Upper lobe of left lung (tissue), 6 donors: ENCODE results near the gene ENDOD1. TPM values are rescaled to one million over a fixed set of nuclear protein-coding genes. Genes with fewer than 3 reads are reported as not detected.

Source experiments
- ATAC-seq, 2 donors: fragments of 200-7000 bp; cut with Tn5 transposase; one replicate each; pipeline ENCODE4 v1.9.1; 2022; ENCODE audit warnings: mild to moderate bottlenecking in 2 of 2, moderate library complexity in 2 of 2; ENCODE audit not compliant: low FRiP score in 2 of 2
- DNase-seq, 2 donors: peaks; one replicate each; pipeline ENCODE4 v3.0.0-alpha.2; 2019 to 2020
- H3K27ac ChIP-seq, 4 donors: fragments of 200-600 bp; sonication (generic); one replicate each; pipeline ENCODE4 v1.5.1; 2016 to 2019
- H3K27me3 ChIP-seq, 4 donors: fragments of 200-600 bp; sonication (generic); one replicate each; pipeline ENCODE4 v1.5.1; 2017 to 2019
- H3K36me3 ChIP-seq, 4 donors: fragments of 200-600 bp; sonication (generic); one replicate each; pipeline ENCODE4 v1.5.1; 2016 to 2019
- H3K4me1 ChIP-seq, 4 donors: fragments of 200-600 bp; sonication (generic); one replicate each; pipeline ENCODE4 v1.5.1; 2018 to 2019
- H3K4me3 ChIP-seq, 4 donors: fragments of 200-600 bp; sonication (generic); one replicate each; pipeline ENCODE4 v1.5.1; 2017 to 2019; ENCODE audit warnings: mild to moderate bottlenecking in 2 of 4, moderate library complexity in 1 of 4
- H3K9me3 ChIP-seq, 4 donors: fragments of 200-600 bp; sonication (generic); one replicate each; pipeline ENCODE4 v1.5.1; 2018 to 2019
- CTCF ChIP-seq, 6 experiments: fragments of 450-650 bp in 4 of 6; fragments of 200-600 bp in 2 of 6; sonication (generic) in 2 of 6; IDR thresholded peaks; one replicate each; pipeline ENCODE4 v1.5.1; 2016 to 2019; ENCODE audit warnings: antibody characterized with exemption in 6 of 6
- EP300 ChIP-seq, 4 donors: sonication (generic); formaldehyde crosslinking; IDR thresholded peaks; one replicate each; pipeline ENCODE4 v1.5.1; 2017; ENCODE audit warnings: antibody characterized with exemption in 4 of 4, control low read depth in 2 of 4
- POLR2A ChIP-seq, 4 donors: fragments of 450-650 bp; IDR thresholded peaks; one replicate each; pipeline ENCODE4 v1.5.1; 2016 to 2017; ENCODE audit warnings: antibody characterized with exemption in 4 of 4, mild to moderate bottlenecking in 2 of 4
- POLR2AphosphoS5 ChIP-seq, 2 donors: sonication (generic); formaldehyde crosslinking; IDR thresholded peaks; one replicate each; pipeline ENCODE4 v1.5.1; 2017; ENCODE audit warnings: antibody characterized with exemption in 2 of 2
- WGBS, 2 donors: methylation state at CpG; one replicate each; pipeline ENCODE4 v1.1.5; 2017 to 2018; 5-methylcytosine and 5-hydroxymethylcytosine counted together
- total RNA-seq, 6 donors: library from RNA; depleted of rRNA in 4 of 6; stranded (reverse); fragments of >200 nt in 4 of 6; gene quantifications; one replicate each; pipeline versions ENCODE4 v1.1.0 to v1.2.1, GENCODE V29; 2016 to 2021
- donor health status: DM: no; HTN: no; CAD: no; lungs with moderate emphysema.
- donor health status: DM: no; HTN: yes; CAD: no; lungs with severe emphysema.

Gene ENDOD1
- total RNA-seq, 6 donors from 2014 or later: 15.7 to 37.3 (median 27.1) TPM

- Histone ChIP-seq H3K36me3 (no peaks in the 10 kb centered on the region), H3K27ac (no peak overlapping the region), H3K27me3 (no peaks in the 10 kb centered on the region), H3K4me1 (peaks cover 3 to 10% (median 5%) of the 10 kb centered on the region in 4 donors), H3K4me3 (no peak overlapping the region), H3K9me3 (no peaks in the 10 kb centered on the region)
- 94 to 100% methylated on average over 2 of the region's 2 CpGs for WGBS, 2 donors
- no peak for DNase-seq
- TF ChIP-seq POLR2A (IDR thresholded peaks at IDR 0.05): no peak
- TF ChIP-seq POLR2AphosphoS5 (IDR thresholded peaks at IDR 0.05): no peak
- TF ChIP-seq CTCF (IDR thresholded peaks at IDR 0.05): no peak
- no peak for TF ChIP-seq EP300 (IDR thresholded peaks at IDR 0.05)
- ATAC-seq: no peak
Measured at GRCh38 chr11:95102733-95103132, 13.1 kb downstream of the ENDOD1 start.

GRCh38 chr11:95103701-95104100 is 14.1 kb downstream of the ENDOD1 start:
- Histone ChIP-seq H3K27ac (no peak overlapping the region), H3K36me3 (no peaks in the 10 kb centered on the region), H3K4me1 (peaks cover 6 to 12% (median 9%) of the 10 kb centered on the region in 4 donors), H3K9me3 (no peaks in the 10 kb centered on the region), H3K4me3 (no peak overlapping the region), H3K27me3 (no peaks in the 10 kb centered on the region)
- DNase-seq (no peak), ATAC-seq (no peak)
- whole genome bisulfite sequencing, 2 donors: 89 to 95% methylated on average over 5 of the region's 5 CpGs
- TF ChIP-seq CTCF (IDR thresholded peaks at IDR 0.05): no peak
- TF ChIP-seq POLR2AphosphoS5 (IDR thresholded peaks at IDR 0.05): no peak
- no peak for TF ChIP-seq POLR2A (IDR thresholded peaks at IDR 0.05)
- no peak for TF ChIP-seq EP300 (IDR thresholded peaks at IDR 0.05)

GRCh38 chr11:95104121-95104830 is 14.6 kb downstream of the ENDOD1 start:
- no peak overlapping the region for H3K27ac ChIP-seq
- no peak for TF ChIP-seq POLR2AphosphoS5 (IDR thresholded peaks at IDR 0.05)
- TF ChIP-seq CTCF (IDR thresholded peaks at IDR 0.05): no peak
- no peak for TF ChIP-seq POLR2A (IDR thresholded peaks at IDR 0.05)
- no peak for TF ChIP-seq EP300 (IDR thresholded peaks at IDR 0.05)
- peaks cover 7 to 13% (median 9%) of the 10 kb centered on the region in 4 donors for H3K4me1 ChIP-seq
- no peaks in the 10 kb centered on the region for H3K9me3 ChIP-seq
- ATAC-seq (no peak), DNase-seq (no peak)
- H3K36me3 ChIP-seq: peaks cover 0 to under 1% (median 0%) of the 10 kb centered on the region in 4 donors
- H3K4me3 ChIP-seq: no peak overlapping the region
- 83 to 94% methylated on average over 6 of the region's 6 CpGs for WGBS, 2 donors
- no peaks in the 10 kb centered on the region for H3K27me3 ChIP-seq

GRCh38 chr11:95104856-95105255 is 15.2 kb downstream of the ENDOD1 start:
- H3K27me3 ChIP-seq: no peaks in the 10 kb centered on the region
- no peaks in the 10 kb centered on the region for H3K9me3 ChIP-seq
- no peak overlapping the region for H3K27ac ChIP-seq
- WGBS, 2 donors: 94 to 96% methylated on average over 3 of the region's 3 CpGs
- peaks cover 0 to 6% (median 0%) of the 10 kb centered on the region in 4 donors for H3K36me3 ChIP-seq
- ATAC-seq: no peak
- TF ChIP-seq POLR2A (IDR thresholded peaks at IDR 0.05) (no peak), POLR2AphosphoS5 (IDR thresholded peaks at IDR 0.05) (no peak), EP300 (IDR thresholded peaks at IDR 0.05) (no peak), CTCF (IDR thresholded peaks at IDR 0.05) (no peak)
- H3K4me1 ChIP-seq: peaks cover 10 to 19% (median 14%) of the 10 kb centered on the region in 4 donors
- no peak for DNase-seq
- no peak overlapping the region for H3K4me3 ChIP-seq
